Frontal cortex (tissue), 4 donors: ENCODE measurements around the gene NXN. TPM values are rescaled to one million over a fixed set of nuclear protein-coding genes. Genes with fewer than 3 reads are reported as not detected.
A peak's percentile ranks its signal among the peaks of the same experiment; 100 is the strongest.
"Not testable (repeated sequence)": the region's sequence is repeated elsewhere in the genome, so short reads cannot be mapped to it uniquely, and the experiment has no call there.

Source experiments
- DNase-seq, 2 donors: peaks; one replicate each; pipeline ENCODE4 v3.0.0; 2012; ENCODE audit warnings: low spot score in 2 of 2
- FAIRE-seq: peaks from 2 replicates; lab custom pipeline; 2012; peaks lifted over from hg19 to GRCh38; lab: Jason Lieb, UNC
- total RNA-seq: library from RNA; depleted of rRNA; stranded (reverse); fragments of >200 nt; gene quantifications from one replicate; pipeline ENCODE4 v1.2.3, GENCODE V29; 2014
- donor health status: control.
- donor health status: control.
- donor health status: control.

The NXN gene
- total RNA-seq, 1 donor from 2014 or later = 18.3 TPM

DNA sequence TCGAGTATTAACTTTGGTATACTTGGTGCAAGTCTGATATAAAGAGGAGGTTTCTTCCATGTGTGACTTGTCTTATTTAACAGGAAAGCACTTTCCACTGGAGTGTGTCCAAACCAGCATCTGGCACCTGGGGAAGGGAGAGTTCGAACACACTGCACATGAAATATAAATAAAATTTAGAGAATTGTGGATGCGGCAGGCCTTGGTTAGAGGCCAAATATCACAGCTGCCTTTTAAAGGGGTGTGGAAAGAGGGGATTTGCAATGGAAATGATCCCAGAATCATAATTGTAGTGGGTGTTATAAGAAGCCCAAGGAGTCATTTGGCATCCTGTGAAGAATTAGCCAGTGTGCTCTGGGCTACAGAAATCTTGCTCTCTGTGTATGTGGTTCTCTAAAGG, 4.3 kb upstream of the NXN start:
- FAIRE-seq (no peak), DNase-seq (no peak)

DNA sequence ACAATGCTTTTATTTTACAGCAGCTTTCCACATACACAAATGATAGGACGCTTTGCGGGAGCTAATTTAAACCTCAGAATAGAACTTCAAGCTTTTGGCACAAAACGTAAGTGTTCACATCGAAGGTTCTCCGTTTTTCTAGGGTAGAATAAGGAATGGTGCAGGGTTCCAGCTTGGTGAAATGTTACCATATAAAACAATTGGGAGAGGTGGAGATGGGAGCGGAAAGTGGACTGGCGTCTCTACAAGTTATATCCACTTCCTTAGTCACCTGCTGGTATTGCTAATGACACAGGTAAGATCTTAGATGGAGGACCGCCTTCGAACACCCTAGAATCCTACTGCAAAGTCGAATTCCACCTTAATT, 1.7 kb upstream of the NXN start:
- FAIRE-seq = no peak

GRCh38 chr17:980406-981291, 1.1 kb upstream of the NXN start:
- FAIRE-seq (peak; percentile 10), DNase-seq (peak; percentile 68 to 78)

More for the DNA sequence above, 1.7 kb upstream of the NXN start:
- DNase-seq = no peak

GRCh38 chr17:979212-979538, 401 bp downstream of the NXN start:
- no peak for DNase-seq
- FAIRE-seq = no peak

GRCh38 chr17:978103-979093, 1.2 kb downstream of the NXN start:
- FAIRE-seq = no peak
- DNase-seq = no peak

DNA sequence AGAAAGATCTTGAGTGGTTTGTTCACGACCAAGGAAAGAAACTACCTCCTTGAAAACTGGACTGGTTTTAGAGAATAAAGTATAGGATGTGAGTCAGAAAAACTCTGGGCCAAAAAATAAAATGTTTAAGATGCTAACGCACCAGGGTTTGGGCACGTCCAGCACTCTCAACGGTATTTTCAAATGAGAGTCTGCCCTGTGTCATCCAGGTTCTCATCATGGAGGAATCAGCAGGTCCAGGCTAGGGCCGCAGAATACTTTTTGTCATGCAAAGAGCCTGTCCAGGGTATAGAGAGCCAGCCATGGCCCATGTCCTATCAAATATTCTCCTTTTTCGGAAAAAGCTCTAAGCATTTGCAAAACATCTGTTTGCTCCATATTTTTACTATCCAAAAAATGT, 2.4 kb downstream of the NXN start:
- DNase-seq (no peak), FAIRE-seq (no peak)

- FAIRE-seq (no peak), DNase-seq (no peak)
These were observed 3.3 kb downstream of the NXN start for GRCh38 chr17:976312-976711.

DNA sequence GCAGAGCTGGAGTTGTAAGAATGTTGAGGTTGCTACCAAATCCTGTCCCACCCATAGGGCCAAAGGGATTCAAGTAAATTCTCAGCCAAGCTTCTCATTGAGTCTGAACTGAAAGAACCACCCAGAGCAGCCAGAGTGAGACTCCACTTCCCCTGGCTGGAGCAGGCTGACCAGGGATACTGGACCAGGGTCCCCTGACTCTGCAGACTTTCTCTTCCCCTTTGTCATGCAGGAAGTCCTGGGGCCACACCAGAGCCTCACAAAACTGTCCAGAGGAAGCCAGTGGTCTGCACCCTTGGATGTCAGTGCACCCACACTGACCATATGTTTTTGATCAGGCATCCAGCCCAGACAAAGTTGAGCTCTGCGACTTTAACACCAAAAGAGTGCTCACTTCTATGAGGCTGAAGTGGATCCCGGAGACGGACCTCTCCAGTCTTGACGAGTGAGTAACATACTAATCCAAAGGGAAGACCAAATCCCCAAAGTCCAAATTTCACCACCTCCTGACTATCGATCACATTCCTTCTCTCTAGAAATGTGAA, 4.1 kb downstream of the NXN start:
- no peak for DNase-seq
- FAIRE-seq = no peak

- not testable (repeated sequence) for FAIRE-seq, DNase-seq
These were observed 4.8 kb downstream of the NXN start for GRCh38 chr17:974778-975177.

DNA sequence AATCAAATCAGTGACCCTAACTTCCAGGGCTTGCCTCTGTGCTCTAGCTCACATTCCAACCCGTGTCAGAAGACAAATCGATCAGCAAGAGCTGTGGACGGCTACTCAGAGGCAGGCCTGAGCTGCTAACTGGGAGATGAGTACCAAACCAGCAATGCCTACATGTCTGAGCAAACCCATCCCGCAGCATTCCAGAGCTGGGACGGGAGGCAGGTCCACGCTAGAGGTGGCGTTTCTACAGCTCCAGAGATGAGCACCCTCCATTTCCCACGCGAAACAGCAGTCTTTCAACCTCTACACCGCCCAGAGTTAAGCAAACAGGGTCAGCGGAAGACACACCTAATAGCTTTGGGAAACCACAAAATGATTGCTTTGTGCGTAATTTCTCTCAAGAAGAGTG, 6.5 kb downstream of the NXN start:
- FAIRE-seq (no peak), DNase-seq (no peak)

DNA sequence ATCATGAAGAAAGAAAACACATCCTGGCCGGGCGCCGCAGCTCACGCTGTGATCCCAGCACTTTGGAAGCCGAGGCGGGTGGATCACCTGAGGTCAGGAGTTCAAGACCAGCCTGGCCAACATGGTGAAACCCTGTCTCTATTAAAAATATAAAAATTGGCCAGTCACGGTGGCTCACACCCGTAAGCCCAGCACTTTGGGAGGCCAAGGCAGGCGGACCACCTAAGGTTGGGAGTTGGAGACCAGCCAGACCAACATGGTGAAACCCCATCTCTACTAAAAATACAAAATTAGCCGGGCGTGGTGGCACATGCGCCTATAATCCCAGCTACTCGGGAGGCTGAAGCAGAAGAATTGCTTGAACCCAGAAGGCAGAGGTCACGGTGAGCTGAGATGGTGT, 7.7 kb downstream of the NXN start:
- not testable (repeated sequence) for FAIRE-seq

DNA sequence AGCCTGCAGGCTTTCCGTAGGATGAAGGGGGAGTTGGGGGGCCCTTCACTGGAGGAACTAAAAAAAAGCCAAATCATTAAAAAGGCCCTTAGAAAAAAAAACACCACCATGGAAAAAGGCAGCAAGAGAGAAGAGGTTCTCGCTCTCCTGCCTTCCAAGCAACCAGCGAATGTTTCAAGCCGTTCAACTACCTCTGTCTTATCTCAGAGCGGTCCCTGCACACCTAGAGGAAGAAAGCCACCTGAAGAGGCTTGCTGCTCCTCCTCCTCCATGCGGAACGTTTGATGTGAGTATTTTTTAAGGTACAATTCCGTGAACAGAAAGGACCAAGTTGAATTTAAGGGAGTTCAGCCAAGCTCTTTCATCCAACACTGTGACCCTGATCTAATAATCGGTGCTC, 9.2 kb downstream of the NXN start:
- DNase-seq = no peak
- FAIRE-seq = no peak

More for the DNA sequence above, 7.7 kb downstream of the NXN start:
- not testable (repeated sequence) for DNase-seq

DNA sequence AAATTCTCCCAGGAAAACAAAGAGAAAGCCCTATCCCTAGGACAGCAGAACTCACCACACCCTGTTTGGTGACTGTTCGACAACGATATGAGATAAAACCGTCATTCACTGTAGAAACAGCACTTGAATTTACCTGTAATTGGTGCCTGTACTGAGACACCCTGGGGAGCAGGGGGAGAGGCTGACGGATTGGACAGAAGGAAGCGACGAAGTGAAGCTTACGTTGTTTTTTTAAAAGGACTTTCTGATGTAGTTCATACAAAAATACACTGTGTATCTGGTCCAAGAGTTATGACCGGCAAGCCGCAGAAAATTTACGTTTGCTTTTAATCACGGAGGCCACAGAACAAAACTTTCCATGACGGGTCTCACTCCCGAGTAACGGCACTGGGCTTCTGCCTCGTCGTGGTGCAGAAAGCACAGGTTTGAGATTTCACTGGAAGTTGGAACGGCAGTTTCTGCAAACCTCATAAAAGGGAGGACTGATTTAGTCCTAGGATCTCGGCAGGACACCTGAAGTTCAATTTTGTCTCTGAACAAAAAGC, 9.7 kb downstream of the NXN start:
- no peak for FAIRE-seq
- DNase-seq = no peak

DNA sequence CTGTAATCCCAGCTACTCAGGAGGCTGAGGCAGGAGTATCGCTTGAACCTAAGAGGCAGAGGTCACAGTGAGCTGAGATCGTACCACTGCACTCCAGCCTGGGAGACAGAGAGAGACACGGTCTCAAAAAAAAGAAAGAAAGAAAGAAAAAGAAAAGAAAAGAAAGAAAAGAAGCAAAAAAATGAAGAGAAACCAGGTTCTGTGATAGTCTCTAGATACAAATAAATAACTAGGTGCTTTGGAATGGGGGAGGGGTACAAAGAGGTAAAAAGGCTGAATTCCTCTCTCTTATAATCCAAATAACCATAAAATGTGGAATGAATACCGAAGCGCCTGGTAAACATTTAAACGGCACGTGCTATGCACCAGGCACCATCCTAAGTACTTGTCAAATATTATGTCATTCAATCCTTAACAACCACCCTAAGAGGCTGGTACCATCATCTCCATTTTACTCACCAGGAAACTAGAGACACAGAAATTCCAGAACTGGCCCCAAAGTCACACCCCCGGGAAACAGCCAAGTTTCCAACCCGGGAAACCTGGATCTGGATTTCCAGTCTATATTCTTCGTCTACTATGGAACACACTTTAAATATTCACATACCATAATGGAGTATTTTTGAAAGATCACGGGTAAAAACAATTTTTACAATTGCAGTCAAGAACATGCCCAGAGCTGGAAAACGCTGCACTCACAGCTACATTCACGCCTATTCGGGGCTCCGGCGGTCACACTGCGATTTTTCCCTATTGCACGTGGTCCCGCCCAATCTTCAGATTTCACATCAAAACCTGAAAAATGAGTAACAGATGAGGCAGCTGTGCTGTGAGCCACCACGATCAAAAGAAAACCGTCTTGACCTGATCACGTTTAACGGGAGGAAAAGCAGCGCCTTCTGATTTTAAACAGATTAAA, 10.5 kb downstream of the NXN start:
- no peak for DNase-seq
- no peak for FAIRE-seq

- DNase-seq (no peak), FAIRE-seq (no peak)
These were observed 12.5 kb downstream of the NXN start for GRCh38 chr17:967122-967521.

- DNase-seq (no peak), FAIRE-seq (no peak)
These were observed 14.1 kb downstream of the NXN start for GRCh38 chr17:965311-965989.

DNA sequence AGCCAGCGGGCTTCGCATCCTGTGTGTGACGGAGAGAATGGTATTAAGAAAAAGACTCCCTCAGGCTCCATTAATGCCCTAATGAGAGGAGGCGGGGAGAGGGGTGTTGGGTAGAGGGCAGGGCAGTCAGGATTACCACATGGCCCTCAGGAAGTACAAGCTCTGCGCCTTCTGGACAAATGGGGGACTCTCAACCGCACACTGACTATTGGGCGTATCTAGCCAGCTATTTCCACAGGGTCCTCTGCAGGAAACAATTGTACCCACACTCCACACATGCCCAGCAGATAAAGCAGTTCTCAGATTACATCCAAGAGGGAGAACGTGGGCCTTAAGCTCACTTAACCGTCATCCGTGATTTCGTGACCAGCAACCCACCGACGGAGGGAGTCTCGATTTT, 14.7 kb downstream of the NXN start:
- FAIRE-seq (no peak), DNase-seq (no peak)

- DNase-seq = no peak
- no peak for FAIRE-seq
These were observed 16.9 kb downstream of the NXN start for GRCh38 chr17:962670-963069.

GRCh38 chr17:962166-962565, 17.4 kb downstream of the NXN start:
- no peak for DNase-seq
- FAIRE-seq = no peak
